Esophagus (tissue), 2 donors: ENCODE data around the gene SPDEF. TPM values are rescaled to one million over a fixed set of nuclear protein-coding genes. Genes with fewer than 3 reads are reported as not detected.

Experiments
- H3K27ac ChIP-seq, 2 donors: one replicate each; pipeline ENCODE4 v1.5.1; 2013; ENCODE audit warnings: low read depth in 2 of 2, mild to moderate bottlenecking in 2 of 2, inconsistent platforms in 1 of 2, low read length in 1 of 2, moderate library complexity in 1 of 2
- H3K27me3 ChIP-seq, 2 donors: one replicate each; pipeline ENCODE4 v1.6.1; 2013; ENCODE audit warnings: low read length in 2 of 2, control low read depth in 1 of 2, mild to moderate bottlenecking in 1 of 2; ENCODE audit not compliant: insufficient read depth in 2 of 2, control insufficient read depth in 1 of 2
- H3K36me3 ChIP-seq, 2 donors: one replicate each; pipeline ENCODE4 v1.6.1; 2013; ENCODE audit warnings: low read length in 1 of 2; ENCODE audit not compliant: control insufficient read depth in 2 of 2, insufficient read depth in 2 of 2
- H3K4me1 ChIP-seq, 2 donors: one replicate each; pipeline ENCODE4 v1.6.1; 2013; ENCODE audit warnings: low read length in 1 of 2; ENCODE audit not compliant: control insufficient read depth in 2 of 2, insufficient read depth in 2 of 2
- H3K4me3 ChIP-seq, 2 donors: one replicate each; pipeline ENCODE4 v1.5.1; 2013; ENCODE audit warnings: low read length in 2 of 2, mild to moderate bottlenecking in 2 of 2, low read depth in 1 of 2, moderate library complexity in 1 of 2
- H3K9me3 ChIP-seq, 2 donors: one replicate each; pipeline ENCODE4 v1.6.1; 2013; ENCODE audit warnings: mild to moderate bottlenecking in 2 of 2, low read depth in 1 of 2, low read length in 1 of 2, moderate library complexity in 1 of 2; ENCODE audit not compliant: control insufficient read depth in 2 of 2, insufficient read depth in 1 of 2
- WGBS, 2 donors: extraction: QIAGEN DNeasy Blood & Tissue Kit; methylation state at CpG; one replicate each; pipeline ENCODE4 v1.1.7; 2013; 5-methylcytosine and 5-hydroxymethylcytosine counted together
- polyA plus RNA-seq, 2 donors: library from polyadenylated mRNA; stranded (reverse); fragments of 200-250 nt; gene quantifications; one replicate each; pipeline ENCODE4 v1.2.3, GENCODE V29; 2013
- donor health status: healthy with polysubstance abuse.
- donor health status: Bipolar disorder and iron deficiency.

SPDEF gene
- polyA plus RNA-seq, 2 donors: 0.08 TPM

DNA sequence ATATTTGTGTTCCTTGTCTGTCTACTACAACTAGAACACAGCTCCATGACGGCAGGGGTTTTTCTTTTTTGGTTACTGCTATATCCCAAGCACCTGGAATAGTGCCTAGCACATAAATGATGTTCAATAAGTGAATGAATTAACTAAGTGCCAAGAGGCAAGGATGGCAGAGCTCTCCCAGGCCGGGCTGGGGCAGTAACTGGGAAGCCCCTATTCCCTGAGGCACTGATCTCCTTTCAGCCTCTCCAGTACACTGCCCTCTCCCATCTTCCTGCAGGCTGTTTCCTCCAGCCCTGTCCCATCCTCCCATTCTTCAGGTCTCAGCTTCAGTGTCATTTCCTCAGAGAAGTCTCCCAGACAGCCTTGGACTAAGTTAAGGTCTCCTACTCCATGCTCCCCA lies 29.0 kb upstream of the SPDEF start:
- Histone ChIP-seq H3K9me3 (no peaks in the 10 kb centered on the region), H3K4me3 (no peak overlapping the region), H3K27me3 (no peaks in the 10 kb centered on the region), H3K36me3 (peaks cover 0 to 20% of the 10 kb centered on the region in 2 donors), H3K4me1 (no peaks in the 10 kb centered on the region), H3K27ac (no peak overlapping the region)
- WGBS, 2 donors: 66 to 67% methylated on average over 2 of the region's 2 CpGs

DNA sequence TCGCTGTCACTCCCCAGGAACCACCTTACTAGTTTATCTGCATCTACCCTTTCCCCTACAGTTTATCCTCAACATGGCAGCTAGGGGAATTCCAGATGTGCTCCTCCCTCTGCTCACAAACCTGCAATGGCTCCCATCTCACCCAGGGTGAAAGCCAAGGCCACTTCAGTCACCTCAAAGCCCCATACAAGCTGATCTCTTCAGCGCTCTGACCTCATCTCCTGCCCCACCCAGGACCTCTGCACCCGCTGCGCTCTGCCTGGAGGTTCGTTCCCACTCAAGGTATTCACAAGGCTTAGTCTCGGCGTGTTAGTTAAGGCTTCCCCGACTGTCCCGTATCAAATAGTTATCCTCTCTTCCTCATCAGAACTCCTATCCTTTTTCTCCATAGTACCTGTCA lies 28.6 kb upstream of the SPDEF start:
- no peaks in the 10 kb centered on the region for H3K4me1 ChIP-seq
- no peaks in the 10 kb centered on the region for H3K9me3 ChIP-seq
- no peak overlapping the region for H3K4me3 ChIP-seq
- H3K27me3 ChIP-seq: no peaks in the 10 kb centered on the region
- 96 to 98% methylated on average over 9 of the region's 9 CpGs for WGBS, 2 donors
- no peak overlapping the region for H3K27ac ChIP-seq
- H3K36me3 ChIP-seq: peaks cover 0 to 20% of the 10 kb centered on the region in 2 donors

DNA sequence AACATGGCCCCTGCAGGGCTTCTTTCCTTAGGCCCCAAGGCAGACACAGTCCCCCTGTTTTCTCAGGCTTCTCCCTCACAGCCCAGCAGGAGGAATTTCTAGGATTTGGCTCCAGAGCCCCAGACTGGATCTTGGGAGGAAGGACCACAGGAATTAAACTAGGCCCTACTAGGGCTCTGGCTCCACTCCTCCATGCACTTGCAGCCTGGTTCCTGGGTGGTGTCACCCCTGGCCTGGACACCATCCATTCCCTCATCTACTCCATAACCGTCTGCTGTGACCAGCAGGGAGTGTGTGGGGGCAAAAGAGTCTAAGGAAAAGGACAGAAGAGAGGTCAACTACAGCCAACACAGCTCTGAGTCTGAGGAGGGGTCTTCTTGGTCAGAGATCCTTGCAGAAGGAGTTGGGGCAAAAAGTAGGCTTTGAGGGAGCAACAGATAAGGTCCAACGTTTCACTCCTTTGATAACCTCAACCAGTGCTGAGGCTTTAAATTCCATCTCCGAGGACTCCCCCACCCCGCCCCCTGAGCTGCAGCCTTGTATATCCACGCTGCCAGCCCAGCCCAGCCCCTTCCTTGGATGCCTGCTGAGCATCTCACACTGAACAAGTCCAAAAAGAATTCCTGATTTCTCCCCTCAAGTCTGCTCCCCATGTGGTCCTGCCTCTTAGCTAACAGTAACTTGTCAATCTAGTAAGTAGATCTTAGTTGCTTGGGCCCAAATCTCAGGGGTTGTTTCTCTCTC lies 27.9 kb upstream of the SPDEF start:
- H3K4me3 ChIP-seq: no peak overlapping the region
- no peak overlapping the region for H3K27ac ChIP-seq
- H3K9me3 ChIP-seq: no peaks in the 10 kb centered on the region
- H3K36me3 ChIP-seq: peaks cover 0 to 15% of the 10 kb centered on the region in 2 donors
- 74 to 82% methylated on average over 3 to 5 of the region's 5 CpGs for WGBS, 2 donors
- no peaks in the 10 kb centered on the region for H3K27me3 ChIP-seq
- H3K4me1 ChIP-seq: no peaks in the 10 kb centered on the region

DNA sequence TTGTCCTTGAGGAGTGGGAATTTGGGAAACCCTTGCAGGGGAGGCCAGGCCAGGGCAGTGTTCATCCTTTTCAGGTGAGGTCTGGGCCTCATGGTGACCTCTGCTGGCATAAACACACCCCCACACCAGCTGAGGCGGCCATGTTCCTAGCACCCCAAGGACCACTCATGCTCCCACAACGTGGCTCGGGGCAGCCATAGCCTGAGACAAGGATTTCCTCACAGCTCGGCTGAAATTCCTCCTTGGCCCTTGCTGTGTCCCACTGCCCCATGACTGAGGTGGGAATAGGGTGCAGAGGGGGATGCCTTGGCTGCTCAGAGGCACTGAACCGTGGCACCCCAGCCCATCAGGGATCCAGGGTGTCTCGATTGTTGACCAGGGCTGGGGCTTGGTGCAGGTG lies 27.3 kb upstream of the SPDEF start:
- no peaks in the 10 kb centered on the region for H3K4me1 ChIP-seq
- H3K9me3 ChIP-seq: no peaks in the 10 kb centered on the region
- H3K36me3 ChIP-seq: peaks cover 0 to 11% of the 10 kb centered on the region in 2 donors
- no peaks in the 10 kb centered on the region for H3K27me3 ChIP-seq
- H3K27ac ChIP-seq: no peak overlapping the region
- H3K4me3 ChIP-seq: no peak overlapping the region
- WGBS, 2 donors: 93 to 94% methylated on average over 6 of the region's 6 CpGs

DNA sequence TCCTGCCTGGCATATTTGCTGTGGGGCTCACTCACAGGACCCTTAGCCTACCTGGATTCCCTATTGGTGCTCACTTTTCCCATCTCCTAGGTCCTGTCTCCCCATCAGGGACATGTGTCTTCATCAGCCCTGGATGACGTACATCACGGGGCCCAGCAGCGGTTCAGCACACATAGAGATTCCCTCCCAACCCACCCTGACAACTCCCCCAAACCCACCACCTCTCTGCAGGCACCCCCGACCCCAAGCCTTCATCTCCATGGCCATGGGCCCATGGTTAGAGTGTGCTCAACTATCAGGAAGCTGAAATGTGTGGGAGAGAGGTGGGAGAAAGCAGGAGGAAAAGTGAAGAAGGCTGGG lies 25.4 kb upstream of the SPDEF start:
- Histone ChIP-seq H3K27ac (no peak overlapping the region), H3K36me3 (peaks cover 0 to 4% of the 10 kb centered on the region in 2 donors), H3K4me3 (no peak overlapping the region), H3K27me3 (no peaks in the 10 kb centered on the region), H3K4me1 (no peaks in the 10 kb centered on the region), H3K9me3 (no peaks in the 10 kb centered on the region)
- WGBS, 2 donors: 94 to 96% methylated on average over 4 of the region's 4 CpGs

DNA sequence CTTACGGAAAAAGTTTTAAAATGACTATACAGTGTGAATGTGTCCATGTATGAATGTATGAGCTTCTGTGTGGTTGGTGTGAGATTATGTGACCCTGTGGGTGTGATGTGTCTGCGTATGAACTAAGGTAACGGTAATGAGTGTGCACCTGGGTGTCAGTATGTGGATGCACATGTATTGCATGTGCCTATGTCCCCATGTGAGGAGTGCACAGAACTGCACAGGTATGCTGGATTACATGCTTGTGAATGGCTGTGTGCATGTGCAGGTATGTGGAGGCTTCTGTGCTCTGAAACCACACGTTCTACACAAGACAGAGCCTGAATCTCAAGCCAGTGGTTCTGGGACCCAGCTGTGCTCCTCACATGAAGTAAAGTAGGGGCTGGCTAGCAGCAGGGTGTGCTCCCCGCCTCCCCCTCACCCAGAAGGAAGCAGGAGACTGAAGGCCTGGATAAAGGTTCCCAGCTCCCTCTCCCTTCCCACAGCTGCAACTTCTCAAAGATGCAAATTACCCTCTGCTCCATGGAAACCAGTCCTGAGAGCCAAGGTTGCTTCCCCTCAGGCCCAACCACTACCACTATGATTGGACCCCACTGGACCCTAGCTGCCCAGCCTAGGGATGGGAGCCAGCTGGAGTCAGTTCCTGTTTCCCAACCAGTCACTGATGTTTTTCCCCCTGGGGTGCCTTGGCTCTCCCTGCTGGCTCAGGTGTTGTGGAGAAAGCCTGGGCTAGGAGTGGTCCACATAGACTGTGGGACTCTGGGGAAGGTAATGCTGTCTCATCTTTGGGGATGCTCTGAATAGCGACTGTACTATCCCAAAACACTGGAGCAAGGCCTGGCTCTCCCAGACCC lies 24.8 kb upstream of the SPDEF start:
- Histone ChIP-seq H3K27ac (no peak overlapping the region), H3K4me1 (peaks cover 0 to 2% of the 10 kb centered on the region in 2 donors)
- 75 to 86% methylated on average over 6 of the region's 6 CpGs for WGBS, 2 donors

DNA sequence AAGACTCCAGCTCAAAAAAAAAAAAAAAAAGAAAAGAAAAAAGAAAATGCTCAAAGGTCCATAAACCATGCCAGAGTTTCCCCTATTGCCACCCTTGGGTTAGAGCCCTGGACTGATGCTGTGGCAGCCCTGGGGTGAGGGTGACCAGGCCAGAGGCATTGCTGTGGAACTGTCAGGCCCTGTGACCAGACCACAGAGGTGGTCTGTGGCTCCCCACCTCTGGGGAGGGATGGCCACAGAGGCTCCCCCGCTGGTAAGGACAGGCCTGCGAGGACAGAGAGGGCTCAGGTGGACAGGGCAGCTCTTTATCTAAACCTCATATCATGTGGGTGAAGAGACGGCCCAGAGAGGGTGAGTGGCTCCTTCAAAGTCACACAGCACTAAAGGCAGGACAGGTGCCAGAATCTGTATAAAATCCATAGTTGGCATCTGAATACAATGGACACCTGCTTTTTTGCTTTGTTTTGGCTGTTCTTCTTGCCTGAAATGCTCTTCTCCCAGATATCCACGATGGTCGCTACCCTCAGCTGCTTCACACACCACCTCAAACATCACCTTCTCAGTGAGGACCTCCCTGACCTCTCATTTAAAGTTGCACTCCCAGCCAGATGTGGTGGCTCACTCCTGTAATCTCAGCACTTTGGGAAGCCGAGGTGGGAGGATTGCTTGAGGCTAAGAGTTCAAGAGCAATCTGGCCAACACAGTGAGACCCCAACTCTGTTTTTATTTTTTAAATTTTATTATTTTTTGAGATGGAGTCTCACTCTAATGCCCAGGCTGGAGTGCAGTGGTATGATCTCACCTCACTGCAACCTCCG lies 22.5 kb upstream of the SPDEF start:
- Histone ChIP-seq H3K36me3 (peaks cover 0 to 4% of the 10 kb centered on the region in 2 donors), H3K27me3 (no peaks in the 10 kb centered on the region), H3K4me3 (no peak overlapping the region), H3K9me3 (no peaks in the 10 kb centered on the region), H3K4me1 (peaks cover 0 to 2% of the 10 kb centered on the region in 2 donors), H3K27ac (no peak overlapping the region)
- 89 to 91% methylated on average over 7 of the region's 7 CpGs for WGBS, 2 donors

More for the DNA sequence above, 24.8 kb upstream of the SPDEF start:
- Histone ChIP-seq H3K27me3 (no peaks in the 10 kb centered on the region), H3K9me3 (no peaks in the 10 kb centered on the region), H3K4me3 (no peak overlapping the region), H3K36me3 (peaks cover 0 to 4% of the 10 kb centered on the region in 2 donors)

DNA sequence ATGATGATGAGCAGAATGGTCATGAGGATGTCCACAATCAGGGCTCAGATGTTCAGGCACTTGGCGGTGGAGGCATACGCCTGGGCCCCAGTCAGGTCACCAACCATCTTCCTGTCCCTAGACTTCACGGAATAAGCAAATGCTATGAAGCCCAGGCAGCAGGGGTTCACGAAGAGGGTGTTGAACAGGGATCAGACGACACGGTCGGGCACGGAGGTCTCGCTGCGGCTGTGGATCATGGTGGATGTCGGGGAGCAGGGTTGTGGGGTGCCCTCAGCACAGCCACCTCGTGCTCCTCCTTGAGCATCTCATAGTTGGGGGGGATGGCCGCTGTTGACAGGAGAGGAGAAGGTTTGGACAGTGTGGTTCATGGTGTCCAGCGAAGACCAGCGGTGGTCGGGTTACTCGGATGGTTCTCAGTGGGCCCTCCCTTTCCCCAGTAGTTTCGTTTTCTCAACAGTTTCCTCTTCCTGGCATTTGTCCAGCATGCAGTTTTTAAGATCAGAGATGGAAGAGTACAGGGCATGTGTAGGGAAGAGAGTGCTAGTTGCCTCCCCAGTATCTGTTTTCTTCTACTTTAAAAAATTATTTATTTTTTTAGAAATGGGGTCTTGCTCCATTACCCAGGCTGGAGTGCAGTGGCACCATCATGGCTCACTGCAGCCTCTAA lies 20.3 kb upstream of the SPDEF start:
- H3K27ac ChIP-seq: no peak overlapping the region
- H3K36me3 ChIP-seq: no peaks in the 10 kb centered on the region
- H3K4me1 ChIP-seq: peaks cover 0 to 2% of the 10 kb centered on the region in 2 donors
- H3K27me3 ChIP-seq: no peaks in the 10 kb centered on the region
- 82 to 84% methylated on average over 18 of the region's 18 CpGs for WGBS, 2 donors
- H3K4me3 ChIP-seq: no peak overlapping the region
- H3K9me3 ChIP-seq: no peaks in the 10 kb centered on the region

DNA sequence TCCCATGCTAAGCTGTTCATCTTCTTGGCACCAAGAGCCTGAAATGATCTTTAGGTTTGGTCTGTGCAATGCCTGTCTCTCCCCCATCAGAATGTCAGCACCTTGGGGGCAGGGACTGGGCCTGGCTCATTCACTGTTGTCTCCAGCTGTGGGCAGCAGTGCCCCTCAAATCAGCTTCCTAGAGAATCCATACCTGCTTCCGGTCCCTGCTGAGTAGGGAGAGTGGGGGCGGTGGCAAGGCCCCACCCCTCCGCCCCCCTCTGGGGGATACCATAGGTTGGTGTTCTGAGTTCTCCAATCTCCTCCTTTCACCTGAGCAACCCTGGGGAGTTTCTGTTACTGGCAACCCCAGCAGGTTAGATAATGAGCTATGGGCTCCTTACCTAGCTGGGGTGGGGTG lies 19.2 kb upstream of the SPDEF start:
- H3K27me3 ChIP-seq: no peaks in the 10 kb centered on the region
- 69 to 77% methylated on average over 3 of the region's 3 CpGs for WGBS, 2 donors
- H3K9me3 ChIP-seq: no peaks in the 10 kb centered on the region
- no peaks in the 10 kb centered on the region for H3K36me3 ChIP-seq
- H3K27ac ChIP-seq: no peak overlapping the region
- peaks cover 0 to 2% of the 10 kb centered on the region in 2 donors for H3K4me1 ChIP-seq
- H3K4me3 ChIP-seq: no peak overlapping the region
